MM.1S (cell line): ENCODE measurements around the gene PHC3.

ENCODE experiments used
- EZH2 ChIP-seq: fragments of 300-600 bp; sonication (generic); optimal IDR thresholded peaks from 2 replicates; pipeline ENCODE3; 2017; ENCODE audit warnings: low read depth, mild to moderate bottlenecking, antibody characterized with exemption, low read length, mixed read lengths
- TF ChIP-seq, protein P1 (sequence below): fragments of 300-600 bp; sonication (generic); IDR thresholded peaks from 2 replicates; pipeline ENCODE4 v1.5.1; 2016; ENCODE audit warnings: antibody characterized with exemption, low read length, mixed read lengths

- TF ChIP-seq, protein P1, sequence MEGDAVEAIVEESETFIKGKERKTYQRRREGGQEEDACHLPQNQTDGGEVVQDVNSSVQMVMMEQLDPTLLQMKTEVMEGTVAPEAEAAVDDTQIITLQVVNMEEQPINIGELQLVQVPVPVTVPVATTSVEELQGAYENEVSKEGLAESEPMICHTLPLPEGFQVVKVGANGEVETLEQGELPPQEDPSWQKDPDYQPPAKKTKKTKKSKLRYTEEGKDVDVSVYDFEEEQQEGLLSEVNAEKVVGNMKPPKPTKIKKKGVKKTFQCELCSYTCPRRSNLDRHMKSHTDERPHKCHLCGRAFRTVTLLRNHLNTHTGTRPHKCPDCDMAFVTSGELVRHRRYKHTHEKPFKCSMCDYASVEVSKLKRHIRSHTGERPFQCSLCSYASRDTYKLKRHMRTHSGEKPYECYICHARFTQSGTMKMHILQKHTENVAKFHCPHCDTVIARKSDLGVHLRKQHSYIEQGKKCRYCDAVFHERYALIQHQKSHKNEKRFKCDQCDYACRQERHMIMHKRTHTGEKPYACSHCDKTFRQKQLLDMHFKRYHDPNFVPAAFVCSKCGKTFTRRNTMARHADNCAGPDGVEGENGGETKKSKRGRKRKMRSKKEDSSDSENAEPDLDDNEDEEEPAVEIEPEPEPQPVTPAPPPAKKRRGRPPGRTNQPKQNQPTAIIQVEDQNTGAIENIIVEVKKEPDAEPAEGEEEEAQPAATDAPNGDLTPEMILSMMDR = no peak
- TF ChIP-seq EZH2 = no peak
Observed at GRCh38 chr3:170154569-170155143, 26.9 kb downstream of the PHC3 start.
